Upper lobe of left lung (tissue), 6 donors: ENCODE measurements around the gene FRMPD4. TPM values are rescaled to one million over a fixed set of nuclear protein-coding genes. Genes with fewer than 3 reads are reported as not detected.

Source experiments
- ATAC-seq, 2 donors: fragments of 200-7000 bp; cut with Tn5 transposase; one replicate each; pipeline ENCODE4 v1.9.1; 2022; ENCODE audit warnings: mild to moderate bottlenecking in 2 of 2, moderate library complexity in 2 of 2; ENCODE audit not compliant: low FRiP score in 2 of 2
- DNase-seq, 2 donors: peaks; one replicate each; pipeline ENCODE4 v3.0.0-alpha.2; 2019 to 2020
- H3K27ac ChIP-seq, 4 donors: fragments of 200-600 bp; sonication (generic); one replicate each; pipeline ENCODE4 v1.5.1; 2016 to 2019
- H3K27me3 ChIP-seq, 4 donors: fragments of 200-600 bp; sonication (generic); one replicate each; pipeline ENCODE4 v1.5.1; 2017 to 2019
- H3K36me3 ChIP-seq, 4 donors: fragments of 200-600 bp; sonication (generic); one replicate each; pipeline ENCODE4 v1.5.1; 2016 to 2019
- H3K4me1 ChIP-seq, 4 donors: fragments of 200-600 bp; sonication (generic); one replicate each; pipeline ENCODE4 v1.5.1; 2018 to 2019
- H3K4me3 ChIP-seq, 4 donors: fragments of 200-600 bp; sonication (generic); one replicate each; pipeline ENCODE4 v1.5.1; 2017 to 2019; ENCODE audit warnings: mild to moderate bottlenecking in 2 of 4, moderate library complexity in 1 of 4
- H3K9me3 ChIP-seq, 4 donors: fragments of 200-600 bp; sonication (generic); one replicate each; pipeline ENCODE4 v1.5.1; 2018 to 2019
- EP300 ChIP-seq, 4 donors: sonication (generic); formaldehyde crosslinking; IDR thresholded peaks; one replicate each; pipeline ENCODE4 v1.5.1; 2017; ENCODE audit warnings: antibody characterized with exemption in 4 of 4, control low read depth in 2 of 4
- POLR2A ChIP-seq, 4 donors: fragments of 450-650 bp; IDR thresholded peaks; one replicate each; pipeline ENCODE4 v1.5.1; 2016 to 2017; ENCODE audit warnings: antibody characterized with exemption in 4 of 4, mild to moderate bottlenecking in 2 of 4
- POLR2AphosphoS5 ChIP-seq, 2 donors: sonication (generic); formaldehyde crosslinking; IDR thresholded peaks; one replicate each; pipeline ENCODE4 v1.5.1; 2017; ENCODE audit warnings: antibody characterized with exemption in 2 of 2
- WGBS, 2 donors: methylation state at CpG; one replicate each; pipeline ENCODE4 v1.1.5; 2017 to 2018; 5-methylcytosine and 5-hydroxymethylcytosine counted together
- total RNA-seq, 6 donors: library from RNA; depleted of rRNA in 4 of 6; stranded (reverse); fragments of >200 nt in 4 of 6; gene quantifications; one replicate each; pipeline versions ENCODE4 v1.1.0 to v1.2.1, GENCODE V29; 2016 to 2021
- TF ChIP-seq, protein P1 (sequence below), 6 experiments: fragments of 450-650 bp in 4 of 6; fragments of 200-600 bp in 2 of 6; sonication (generic) in 2 of 6; IDR thresholded peaks; one replicate each; pipeline ENCODE4 v1.5.1; 2016 to 2019; ENCODE audit warnings: antibody characterized with exemption in 6 of 6
- donor health status: DM: no; HTN: no; CAD: no; lungs with moderate emphysema.
- donor health status: DM: no; HTN: yes; CAD: no; lungs with severe emphysema.

FRMPD4 gene
- total RNA-seq, 6 donors from 2014 or later, result 0.03 to 0.15 (median 0.10) TPM; not detected in 2

DNA sequence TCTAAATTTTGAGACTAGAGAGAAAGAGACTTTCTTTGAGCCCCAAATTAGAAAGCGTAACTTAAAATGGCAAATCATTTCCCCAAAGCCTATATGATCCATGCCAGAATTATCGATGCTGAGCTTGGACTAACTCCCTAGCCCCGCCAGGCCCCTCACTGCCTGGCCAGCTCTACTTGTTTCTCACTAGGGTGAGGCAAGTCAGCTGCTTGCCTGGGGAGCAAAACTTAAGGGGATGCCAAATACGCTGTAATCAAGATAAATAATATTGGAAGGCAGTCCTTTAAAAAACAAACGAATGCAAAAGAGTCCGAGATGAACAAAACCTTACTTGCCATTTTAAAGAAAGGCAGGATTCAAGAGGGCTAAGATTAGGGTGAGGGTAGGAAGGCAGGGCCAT is 236.0 kb downstream of the FRMPD4 start:
- DNase-seq (no peak), ATAC-seq (no peak)
- Histone ChIP-seq H3K9me3 (no peaks in the 10 kb centered on the region), H3K4me3 (no peak overlapping the region), H3K4me1 (no peaks in the 10 kb centered on the region), H3K27me3 (no peaks in the 10 kb centered on the region), H3K27ac (no peak overlapping the region), H3K36me3 (no peaks in the 10 kb centered on the region)
- TF ChIP-seq EP300 (IDR thresholded peaks at IDR 0.05) (no peak), POLR2AphosphoS5 (IDR thresholded peaks at IDR 0.05) (no peak), POLR2A (IDR thresholded peaks at IDR 0.05) (no peak)
- TF ChIP-seq, protein P1, sequence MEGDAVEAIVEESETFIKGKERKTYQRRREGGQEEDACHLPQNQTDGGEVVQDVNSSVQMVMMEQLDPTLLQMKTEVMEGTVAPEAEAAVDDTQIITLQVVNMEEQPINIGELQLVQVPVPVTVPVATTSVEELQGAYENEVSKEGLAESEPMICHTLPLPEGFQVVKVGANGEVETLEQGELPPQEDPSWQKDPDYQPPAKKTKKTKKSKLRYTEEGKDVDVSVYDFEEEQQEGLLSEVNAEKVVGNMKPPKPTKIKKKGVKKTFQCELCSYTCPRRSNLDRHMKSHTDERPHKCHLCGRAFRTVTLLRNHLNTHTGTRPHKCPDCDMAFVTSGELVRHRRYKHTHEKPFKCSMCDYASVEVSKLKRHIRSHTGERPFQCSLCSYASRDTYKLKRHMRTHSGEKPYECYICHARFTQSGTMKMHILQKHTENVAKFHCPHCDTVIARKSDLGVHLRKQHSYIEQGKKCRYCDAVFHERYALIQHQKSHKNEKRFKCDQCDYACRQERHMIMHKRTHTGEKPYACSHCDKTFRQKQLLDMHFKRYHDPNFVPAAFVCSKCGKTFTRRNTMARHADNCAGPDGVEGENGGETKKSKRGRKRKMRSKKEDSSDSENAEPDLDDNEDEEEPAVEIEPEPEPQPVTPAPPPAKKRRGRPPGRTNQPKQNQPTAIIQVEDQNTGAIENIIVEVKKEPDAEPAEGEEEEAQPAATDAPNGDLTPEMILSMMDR (IDR thresholded peaks at IDR 0.05), result no peak
- 67 to 69% methylated on average over 5 to 6 of the region's 6 CpGs for WGBS, 2 donors

DNA sequence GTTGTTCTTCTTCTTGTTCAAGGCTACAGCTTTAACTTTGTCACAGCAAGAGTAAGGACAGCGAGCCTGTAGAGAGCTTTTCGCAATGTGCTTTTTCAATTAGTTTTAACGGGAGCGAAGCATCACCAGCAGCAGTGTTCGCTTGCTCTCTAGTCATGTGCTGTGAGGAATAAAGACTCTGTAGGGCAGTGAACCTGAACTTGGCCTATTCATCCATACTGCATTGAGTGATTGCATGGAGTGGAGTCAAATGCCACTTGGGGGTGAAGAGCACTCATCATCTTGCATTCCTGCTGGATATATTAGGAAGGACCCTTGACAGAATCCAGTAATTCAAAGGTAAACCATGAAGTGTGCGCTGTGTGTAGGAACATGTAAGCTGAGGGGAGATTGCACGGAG is 240.0 kb downstream of the FRMPD4 start:
- Histone ChIP-seq H3K27me3 (no peaks in the 10 kb centered on the region), H3K36me3 (no peaks in the 10 kb centered on the region), H3K9me3 (no peaks in the 10 kb centered on the region), H3K27ac (no peak overlapping the region), H3K4me3 (no peak overlapping the region), H3K4me1 (no peaks in the 10 kb centered on the region)
- DNase-seq (no peak), ATAC-seq (peak in 1 of 2 donors; percentile 59)
- TF ChIP-seq, protein P1 (IDR thresholded peaks at IDR 0.05), result no peak
- TF ChIP-seq EP300 (IDR thresholded peaks at IDR 0.05) (no peak), POLR2AphosphoS5 (IDR thresholded peaks at IDR 0.05) (no peak), POLR2A (IDR thresholded peaks at IDR 0.05) (no peak)
- 76% methylated on average over 7 of the region's 7 CpGs for WGBS, 2 donors

DNA sequence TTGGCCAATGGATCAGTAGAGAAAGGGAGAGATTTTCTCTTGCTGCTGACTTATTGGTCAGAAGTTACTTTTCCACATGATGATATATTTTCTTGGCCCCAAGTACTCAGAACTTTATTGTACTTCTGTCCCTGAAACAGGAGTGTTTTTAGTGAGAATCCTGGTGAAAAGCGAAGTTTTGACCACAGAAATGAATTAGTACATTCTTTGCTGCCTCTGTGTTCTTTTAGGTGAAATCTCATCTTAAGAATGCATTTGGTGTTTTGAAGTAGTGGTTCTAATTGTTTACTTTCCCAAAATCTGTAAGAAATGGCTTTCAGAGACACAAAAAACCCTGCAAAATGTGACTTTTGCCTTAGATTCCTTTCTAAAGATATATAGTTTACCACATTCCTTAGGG is 240.4 kb downstream of the FRMPD4 start:
- ATAC-seq, result no peak
- TF ChIP-seq POLR2AphosphoS5 (IDR thresholded peaks at IDR 0.05) (no peak), POLR2A (IDR thresholded peaks at IDR 0.05) (no peak), EP300 (IDR thresholded peaks at IDR 0.05) (no peak)
- TF ChIP-seq, protein P1 (IDR thresholded peaks at IDR 0.05), result no peak
- Histone ChIP-seq H3K27me3 (no peaks in the 10 kb centered on the region), H3K36me3 (no peaks in the 10 kb centered on the region), H3K27ac (no peak overlapping the region), H3K9me3 (no peaks in the 10 kb centered on the region), H3K4me1 (no peaks in the 10 kb centered on the region), H3K4me3 (no peak overlapping the region)
- DNase-seq, result no peak
- 74 to 100% methylated on average over 1 of the region's 1 CpG for WGBS, 2 donors

DNA sequence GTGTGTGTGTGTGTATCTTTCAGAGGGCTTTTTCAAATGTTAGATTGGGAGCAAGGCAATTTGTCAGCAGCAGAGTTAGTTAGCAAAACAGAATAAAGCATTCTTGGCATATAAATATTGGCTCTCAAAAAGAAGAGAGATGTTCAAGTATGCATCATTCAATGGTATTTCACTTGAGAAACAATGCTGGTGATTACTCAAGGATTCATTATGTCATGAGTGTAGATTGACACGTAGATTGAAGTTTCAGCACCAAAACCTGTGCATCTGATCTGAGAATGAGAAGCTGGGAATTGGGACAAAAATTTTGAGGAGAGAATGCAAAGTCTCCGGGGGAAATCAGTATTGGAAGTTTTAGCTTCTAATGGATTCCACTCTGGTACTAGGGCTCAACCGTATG is 241.4 kb downstream of the FRMPD4 start:
- no peak overlapping the region for H3K4me3 ChIP-seq
- DNase-seq, result no peak
- H3K36me3 ChIP-seq, result no peaks in the 10 kb centered on the region
- H3K4me1 ChIP-seq, result no peaks in the 10 kb centered on the region
- H3K27me3 ChIP-seq, result no peaks in the 10 kb centered on the region
- WGBS, 2 donors, result 62 to 66% methylated on average over 3 of the region's 3 CpGs
- TF ChIP-seq EP300 (IDR thresholded peaks at IDR 0.05), result no peak
- no peak overlapping the region for H3K27ac ChIP-seq
- H3K9me3 ChIP-seq, result no peaks in the 10 kb centered on the region
- ATAC-seq, result no peak

DNA sequence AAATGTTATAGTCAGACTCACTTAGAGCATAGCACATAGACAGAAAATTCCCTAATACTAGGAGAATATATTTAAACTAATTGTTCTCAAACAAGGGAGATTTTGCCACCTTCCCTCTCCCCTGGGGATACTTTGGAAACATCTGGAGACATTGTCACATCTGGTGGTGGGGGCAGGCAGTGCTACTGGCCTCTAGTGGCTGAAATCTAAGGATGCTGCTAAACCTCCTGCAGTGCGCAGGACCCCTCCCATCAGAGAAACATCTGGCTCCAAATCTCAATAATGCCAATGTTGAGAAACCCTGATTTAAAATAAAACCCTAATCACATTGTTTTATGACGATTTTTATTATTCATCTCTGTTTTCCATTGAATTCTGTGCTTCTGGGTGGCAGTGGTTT is 244.9 kb downstream of the FRMPD4 start:
- no peak for DNase-seq
- 25 to 44% methylated on average over 1 to 2 of the region's 2 CpGs for WGBS, 2 donors
- H3K27ac ChIP-seq, result no peak overlapping the region
- H3K9me3 ChIP-seq, result no peaks in the 10 kb centered on the region
- no peak overlapping the region for H3K4me3 ChIP-seq
- no peak for ATAC-seq
- no peaks in the 10 kb centered on the region for H3K4me1 ChIP-seq
- no peaks in the 10 kb centered on the region for H3K27me3 ChIP-seq
- no peaks in the 10 kb centered on the region for H3K36me3 ChIP-seq
- TF ChIP-seq POLR2A (IDR thresholded peaks at IDR 0.05), result no peak
- TF ChIP-seq, protein P1 (IDR thresholded peaks at IDR 0.05), result no peak
- no peak for TF ChIP-seq POLR2AphosphoS5 (IDR thresholded peaks at IDR 0.05)
- no peak for TF ChIP-seq EP300 (IDR thresholded peaks at IDR 0.05)
